HUES48 (cell line): ENCODE measurements around the gene SLC22A17.

Source experiments
- H3K27ac ChIP-seq: one replicate; pipeline ENCODE4 v1.7.0; 2013; ENCODE audit warnings: low read depth, low read length, inconsistent platforms
- H3K27me3 ChIP-seq: 2 replicates; pipeline ENCODE4 v1.6.1; 2013; ENCODE audit warnings: mild to moderate bottlenecking, low read length; ENCODE audit not compliant: control insufficient read depth, insufficient read depth
- H3K36me3 ChIP-seq: 2 replicates; pipeline ENCODE4 v1.6.1; 2013; ENCODE audit warnings: low read length; ENCODE audit not compliant: control insufficient read depth, insufficient read depth
- H3K4me1 ChIP-seq: 2 replicates; pipeline ENCODE4 v1.6.1; 2013; ENCODE audit warnings: mild to moderate bottlenecking, low read length; ENCODE audit not compliant: control insufficient read depth, insufficient read depth
- H3K4me3 ChIP-seq: 2 replicates; pipeline ENCODE4 v1.5.1; 2013; ENCODE audit warnings: mild to moderate bottlenecking, low read depth, low read length
- H3K9ac ChIP-seq: 2 replicates; pipeline ENCODE4 v1.6.1; 2013; ENCODE audit warnings: mild to moderate bottlenecking, low read depth, low read length, moderate library complexity
- H3K9me3 ChIP-seq: 2 replicates; pipeline ENCODE4 v1.6.1; 2013; ENCODE audit warnings: low read length; ENCODE audit not compliant: control insufficient read depth, insufficient read depth

The SLC22A17 gene

DNA sequence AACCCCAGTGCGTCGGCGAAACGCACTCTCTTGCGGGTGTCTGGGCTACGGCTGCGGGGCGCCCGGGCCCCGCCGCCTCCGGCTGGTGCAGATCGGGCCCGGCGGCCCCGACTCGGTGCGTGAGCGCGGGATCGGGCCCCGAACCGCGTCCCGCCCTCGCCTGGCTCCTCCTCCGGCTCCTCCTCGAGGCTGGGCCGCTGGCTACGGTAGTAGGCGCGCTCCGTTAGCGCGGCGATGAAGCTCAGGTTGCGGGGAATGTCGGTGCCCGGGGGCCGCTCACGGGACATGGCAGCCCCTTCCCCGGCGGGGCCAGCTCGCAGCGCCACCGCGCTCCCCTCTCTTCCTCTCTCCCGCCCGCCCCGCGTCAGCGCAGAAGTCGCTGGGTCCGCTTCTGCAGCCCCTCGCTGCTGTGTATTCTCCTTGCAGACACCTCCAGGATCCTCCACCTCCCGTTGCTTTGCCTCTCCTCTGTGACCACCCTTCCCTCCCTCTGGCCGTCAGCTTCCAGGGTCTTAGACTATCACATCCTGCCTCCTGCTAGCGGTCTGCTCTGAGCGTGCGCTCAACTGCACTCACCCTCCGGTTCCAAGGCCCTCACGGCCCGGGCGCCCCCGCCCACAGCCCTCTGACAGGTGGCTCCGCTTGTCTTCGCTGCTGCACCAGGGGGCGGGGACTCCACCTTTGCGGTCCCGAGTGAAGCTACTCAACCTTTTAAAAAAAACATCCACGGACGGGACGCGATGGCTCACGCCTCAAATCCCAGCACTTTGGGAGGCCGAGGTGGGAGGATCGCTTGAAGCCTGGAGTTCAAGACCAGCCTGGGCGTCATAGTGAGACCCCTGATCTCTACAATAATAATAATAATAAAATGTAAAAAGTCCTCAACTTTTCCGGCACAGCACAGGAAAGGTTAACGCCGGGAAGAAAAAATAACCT is 50.1 kb downstream of the SLC22A17 start, which contains the start of gene PPP1R3E:
Gene PPP1R3E, minus strand, starts transcription at position 570 of the 936 bp plus-strand sequence. Its CDS starts 283 bp downstream, at position 287.
- Histone ChIP-seq H3K4me3 (peak within 1 kb of the TSS; percentile 94), H3K36me3 (no peaks in the 10 kb centered on the region), H3K9ac (peak within 1 kb of the TSS; percentile 46; the same call in 1 of the 2 replicates), H3K27me3 (peaks cover 46% of the 10 kb centered on the region), H3K9me3 (no peaks in the 10 kb centered on the region), H3K27ac (peak within 1 kb of the TSS; percentile 97), H3K4me1 (peaks cover 4% of the 10 kb centered on the region; the same call in 1 of the 2 replicates)

DNA sequence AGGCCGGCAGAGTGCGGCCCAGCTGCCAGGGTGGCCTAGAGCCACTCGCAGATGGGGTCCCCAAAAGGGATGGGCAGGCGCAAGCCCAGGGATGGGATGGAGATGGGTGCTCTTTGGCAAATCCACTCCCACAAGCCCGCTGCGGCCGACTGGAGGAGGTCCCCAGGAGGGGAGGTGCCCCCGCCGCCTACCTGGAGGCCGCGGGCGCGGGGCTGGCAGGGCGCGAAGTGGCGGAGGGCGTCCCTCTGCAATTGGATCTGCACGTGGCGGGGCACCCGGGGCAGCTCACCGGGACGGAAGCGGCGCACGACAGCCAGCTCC is 50.8 kb downstream of the SLC22A17 start:
- H3K27me3 ChIP-seq: peaks cover 52% of the 10 kb centered on the region
- H3K27ac ChIP-seq: peak overlapping the region; percentile 97
- H3K36me3 ChIP-seq: no peaks in the 10 kb centered on the region
- no peaks in the 10 kb centered on the region for H3K9me3 ChIP-seq
- H3K4me1 ChIP-seq: peaks cover 4% of the 10 kb centered on the region; the same call in 1 of the 2 replicates
- H3K9ac ChIP-seq: peak overlapping the region; percentile 46; the same call in 1 of the 2 replicates
- peak overlapping the region; percentile 94 for H3K4me3 ChIP-seq

DNA sequence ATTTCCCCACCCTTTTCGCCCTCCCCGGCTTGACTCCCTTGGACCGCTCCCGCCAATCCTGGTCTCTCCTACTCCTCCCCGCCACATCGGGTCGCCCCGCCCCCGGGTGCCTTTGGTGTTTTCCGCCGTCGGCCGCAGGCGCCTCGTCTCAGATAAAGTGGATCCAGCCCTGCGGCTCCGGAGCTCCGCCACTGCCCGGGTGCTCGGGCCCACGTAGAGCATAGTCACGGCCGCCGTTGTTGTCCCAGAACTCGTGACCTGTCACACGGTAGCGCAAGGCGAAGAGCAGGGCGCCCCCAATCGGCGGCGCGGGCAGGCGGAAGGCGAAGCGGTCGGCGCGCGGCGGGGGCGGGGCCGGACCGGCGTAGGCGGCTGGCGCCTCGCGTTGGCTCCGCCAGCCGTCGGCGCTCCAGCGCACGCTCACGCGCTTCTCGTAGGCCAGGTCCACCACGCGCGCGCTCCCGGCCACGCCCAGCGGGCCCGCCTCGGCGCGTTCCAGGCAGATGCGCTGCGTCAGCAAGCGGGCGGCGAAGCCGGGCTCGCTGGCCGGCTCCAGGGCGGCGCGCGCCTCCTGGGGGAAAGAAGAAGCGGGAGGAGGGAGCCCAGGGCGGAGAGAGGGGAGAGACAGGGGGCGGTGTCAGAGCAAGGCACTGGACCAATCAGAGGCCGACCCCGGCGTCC is 51.3 kb downstream of the SLC22A17 start:
- peak overlapping the region; percentile 73; the same call in 1 of the 2 replicates for H3K9ac ChIP-seq
- peak overlapping the region; percentile 94 for H3K4me3 ChIP-seq
- H3K36me3 ChIP-seq: no peaks in the 10 kb centered on the region
- peaks cover 57% of the 10 kb centered on the region for H3K27me3 ChIP-seq
- H3K4me1 ChIP-seq: peaks cover 4% of the 10 kb centered on the region; the same call in 1 of the 2 replicates
- H3K27ac ChIP-seq: peak overlapping the region; percentile 97
- no peaks in the 10 kb centered on the region for H3K9me3 ChIP-seq

DNA sequence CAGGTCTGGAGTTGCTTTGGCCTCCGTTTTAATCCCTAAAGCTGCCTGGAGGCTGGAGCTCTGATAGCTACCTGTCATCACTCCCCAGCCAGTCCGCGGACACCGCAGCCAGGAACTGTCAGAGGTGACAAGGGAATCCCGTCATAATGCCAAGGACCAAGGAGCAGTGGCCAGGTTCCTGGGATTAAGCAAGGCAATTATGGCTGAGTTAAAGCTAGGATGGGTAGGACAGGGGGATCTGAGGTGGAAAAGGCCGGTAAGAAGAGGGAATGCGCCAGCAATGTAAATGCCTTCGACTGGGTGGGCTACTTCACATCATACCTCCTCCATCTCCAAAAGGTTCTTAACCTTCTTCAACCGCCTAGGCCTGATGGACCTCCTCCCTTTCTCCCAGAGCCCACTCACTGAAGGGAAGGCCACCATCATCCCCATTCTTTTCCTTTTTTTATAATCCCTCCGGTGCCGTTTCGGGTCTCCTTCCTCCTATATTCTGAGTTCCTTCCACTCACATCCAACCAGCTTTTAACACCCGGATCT is 51.9 kb downstream of the SLC22A17 start:
- H3K36me3 ChIP-seq: no peaks in the 10 kb centered on the region
- peak overlapping the region; percentile 27 for H3K27ac ChIP-seq
- H3K4me1 ChIP-seq: 0 out of 2 replicates have a peak, but pooled peaks cover 4% of the 10 kb centered on the region
- peaks cover 64% of the 10 kb centered on the region for H3K27me3 ChIP-seq
- H3K9me3 ChIP-seq: no peaks in the 10 kb centered on the region
- H3K9ac ChIP-seq: no peak overlapping the region
- peak overlapping the region; percentile 94 for H3K4me3 ChIP-seq

DNA sequence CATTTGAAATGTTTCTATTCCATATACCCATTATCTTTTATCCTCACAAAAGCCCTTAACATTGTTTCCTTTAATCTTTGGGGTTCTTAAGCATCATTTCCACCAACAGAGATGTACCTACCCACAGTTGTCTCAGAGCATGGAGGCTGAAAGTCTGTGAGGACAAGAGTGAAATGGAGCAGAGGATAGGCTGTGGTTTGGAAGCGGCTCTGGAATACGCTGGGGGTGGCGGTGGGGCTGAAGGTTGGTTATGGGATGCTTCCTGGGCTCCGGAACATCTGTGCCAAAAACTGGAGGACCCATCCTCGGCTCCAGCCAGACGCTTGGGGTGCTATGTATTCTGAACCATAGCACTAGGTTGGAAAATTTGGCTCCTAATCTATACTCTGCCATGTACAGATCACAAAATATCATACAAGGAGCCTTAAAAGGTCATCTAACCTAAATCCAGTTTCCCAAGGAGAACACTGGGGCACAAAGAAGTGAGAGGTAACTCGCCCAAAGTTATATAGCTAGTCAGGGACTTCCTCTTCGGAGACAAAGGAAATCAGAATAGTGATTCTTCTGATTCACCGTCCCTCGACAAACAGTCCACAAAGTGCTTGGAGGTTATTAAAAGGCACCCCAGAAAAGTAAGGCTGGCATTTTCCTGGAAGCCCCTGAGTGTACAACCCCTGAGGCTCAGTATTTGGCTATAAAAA is 52.6 kb downstream of the SLC22A17 start:
- H3K36me3 ChIP-seq: no peaks in the 10 kb centered on the region
- H3K4me1 ChIP-seq: 0 out of 2 replicates have a peak, but pooled peaks cover 4% of the 10 kb centered on the region
- H3K4me3 ChIP-seq: peak overlapping the region; percentile 94
- H3K27ac ChIP-seq: no peak overlapping the region
- peaks cover 70% of the 10 kb centered on the region for H3K27me3 ChIP-seq
- H3K9ac ChIP-seq: no peak overlapping the region
- no peaks in the 10 kb centered on the region for H3K9me3 ChIP-seq

DNA sequence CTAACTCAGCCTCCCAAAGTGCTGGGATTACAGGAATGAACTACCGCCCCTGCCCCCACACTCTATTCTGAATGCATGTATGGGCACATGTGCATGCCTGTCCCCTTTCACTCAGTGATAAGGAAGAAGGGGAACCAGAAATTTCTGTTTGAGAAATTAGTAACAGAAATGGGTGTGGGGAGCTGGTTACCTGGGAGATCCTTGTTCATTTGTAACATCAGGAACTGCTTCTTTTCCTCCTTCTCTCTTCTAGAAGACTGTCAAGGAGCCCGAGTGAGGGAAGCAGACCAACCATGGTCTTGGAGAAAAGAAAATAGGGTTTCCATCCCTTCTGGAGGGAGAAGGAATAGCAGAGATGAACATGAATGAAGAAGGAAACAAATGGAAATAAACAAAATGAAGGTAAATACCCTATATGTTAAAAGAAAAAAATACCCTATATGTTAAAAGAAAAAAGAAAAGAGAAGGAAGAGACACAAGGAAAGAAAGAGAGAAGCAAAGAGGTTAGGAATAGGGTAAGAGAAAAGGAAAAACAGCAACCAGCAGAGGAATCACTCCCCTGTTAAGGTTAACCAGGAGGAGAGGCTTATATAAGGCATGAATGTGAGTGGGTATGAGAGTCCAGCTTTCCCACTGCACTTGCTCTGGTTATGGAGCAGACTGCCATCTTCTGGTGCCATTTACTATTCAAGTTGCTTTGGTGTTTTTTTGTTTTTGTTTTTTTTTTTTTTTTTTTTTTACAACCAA is 53.3 kb downstream of the SLC22A17 start:
- 0 out of 2 replicates have a peak, but pooled peaks cover 4% of the 10 kb centered on the region for H3K4me1 ChIP-seq
- no peak overlapping the region for H3K4me3 ChIP-seq
- peaks cover 71% of the 10 kb centered on the region for H3K27me3 ChIP-seq
- no peak overlapping the region for H3K27ac ChIP-seq
- H3K9ac ChIP-seq: no peak overlapping the region
- H3K9me3 ChIP-seq: no peaks in the 10 kb centered on the region
- H3K36me3 ChIP-seq: no peaks in the 10 kb centered on the region

DNA sequence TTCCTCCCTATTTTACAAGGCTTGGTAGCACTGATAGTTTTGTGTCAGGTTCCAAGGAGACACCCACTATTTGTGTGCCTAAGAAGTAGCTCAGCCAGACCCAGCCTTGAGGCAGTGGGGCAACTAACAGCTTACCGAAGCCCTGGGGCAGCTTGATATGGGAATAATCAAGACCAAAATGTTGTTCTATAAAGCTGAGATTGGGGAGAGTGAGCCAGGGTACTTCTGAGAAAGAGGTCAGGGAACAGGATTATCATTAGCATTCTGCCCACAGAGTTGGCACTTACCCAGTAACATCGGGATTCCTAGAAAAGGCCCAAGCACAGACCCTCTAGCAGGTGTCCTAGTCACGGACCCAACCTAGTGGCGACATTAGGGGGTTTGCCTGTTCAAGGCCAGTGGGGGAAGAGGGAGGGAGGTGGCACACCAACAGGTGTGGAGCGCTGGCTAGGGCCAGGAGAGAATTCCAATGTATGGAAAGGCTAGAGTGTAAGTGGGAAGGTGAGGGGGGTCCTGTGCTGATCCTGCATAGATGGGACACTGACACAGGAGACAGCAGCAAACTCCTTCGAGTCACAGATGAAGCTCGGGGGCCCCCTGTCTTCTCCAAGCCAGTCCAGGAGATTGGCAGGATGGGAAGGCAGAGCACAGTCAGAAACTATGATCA is 54.9 kb downstream of the SLC22A17 start:
- Histone ChIP-seq H3K36me3 (no peaks in the 10 kb centered on the region), H3K27ac (no peak overlapping the region), H3K9ac (no peak overlapping the region), H3K9me3 (no peaks in the 10 kb centered on the region), H3K4me3 (no peak overlapping the region), H3K4me1 (peaks cover 12% of the 10 kb centered on the region), H3K27me3 (peaks cover 71% of the 10 kb centered on the region)

DNA sequence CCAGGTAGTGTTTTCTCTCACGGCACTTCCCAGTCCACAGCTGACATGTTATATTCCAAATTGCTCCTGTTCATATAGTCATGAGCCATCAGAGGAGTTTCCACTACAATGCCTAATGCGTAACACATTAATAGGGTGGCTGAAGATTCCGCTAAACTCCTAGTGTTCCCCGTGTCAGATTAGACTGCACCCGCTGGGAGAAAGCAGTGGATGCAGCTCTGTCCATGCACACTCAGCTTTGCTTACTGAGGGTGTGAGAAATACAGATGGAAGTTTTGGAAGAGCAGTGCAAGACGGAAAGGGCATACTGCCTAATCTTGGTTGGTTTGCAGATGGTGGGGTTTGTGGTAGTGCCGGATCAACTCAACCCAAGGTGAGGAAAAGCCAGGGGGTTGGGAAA is 55.6 kb downstream of the SLC22A17 start:
- Histone ChIP-seq H3K27me3 (peaks cover 78% of the 10 kb centered on the region), H3K4me3 (no peak overlapping the region), H3K36me3 (no peaks in the 10 kb centered on the region), H3K9ac (no peak overlapping the region), H3K9me3 (no peaks in the 10 kb centered on the region), H3K27ac (no peak overlapping the region), H3K4me1 (peaks cover 12% of the 10 kb centered on the region)
